Measurements from ENCODE around the gene RNASET2.
"Not testable (repeated sequence)": the region's sequence is repeated elsewhere in the genome, so short reads cannot be mapped to it uniquely, and the experiment has no call there.

RNASET2 gene

GRCh38 chr6:166901626-166902025, 54.7 kb downstream of the RNASET2 start:
- DNase-seq (ENCODE audit: low spot score): no peak

GRCh38 chr6:166900956-166901607, 55.3 kb downstream of the RNASET2 start:
- no peak for DNase-seq (ENCODE audit: low spot score)

- no peak for DNase-seq (ENCODE audit: low spot score)
These were observed 56.1 kb downstream of the RNASET2 start for GRCh38 chr6:166900130-166900708.

- no peak for DNase-seq (ENCODE audit: low spot score)
These were observed 57.4 kb downstream of the RNASET2 start for GRCh38 chr6:166898910-166899309.

- not testable (repeated sequence) for DNase-seq (ENCODE audit: low spot score)
These were observed 61.7 kb downstream of the RNASET2 start for GRCh38 chr6:166894614-166895013.

GRCh38 chr6:166892472-166892871, 63.9 kb downstream of the RNASET2 start:
- not testable (repeated sequence) for DNase-seq (ENCODE audit: low spot score)

- DNase-seq (ENCODE audit: low spot score): not testable (repeated sequence)
These were observed 69.6 kb downstream of the RNASET2 start for GRCh38 chr6:166886773-166887172.

GRCh38 chr6:166884958-166885357, 71.4 kb downstream of the RNASET2 start:
- not testable (repeated sequence) for DNase-seq (ENCODE audit: low spot score)

- no peak for DNase-seq (ENCODE audit: low spot score)
These were observed 76.8 kb downstream of the RNASET2 start for GRCh38 chr6:166879594-166879993.

All from HuH-7 (cell line).